Breast epithelium (tissue), 3 donors: ENCODE data around the gene PLEKHA6.

Experiments
- POLR2A ChIP-seq: fragments of 450-650 bp; IDR thresholded peaks from one replicate; pipeline ENCODE4 v1.6.1; 2016; ENCODE audit warnings: antibody characterized with exemption, mild to moderate bottlenecking, moderate library complexity
- TF ChIP-seq, protein P1 (sequence below), 3 donors: fragments of 450-650 bp; IDR thresholded peaks; one replicate each; pipeline ENCODE4 v1.5.1; 2016 to 2017; ENCODE audit warnings: antibody characterized with exemption in 3 of 3, mild to moderate bottlenecking in 3 of 3, moderate library complexity in 3 of 3

DNA sequence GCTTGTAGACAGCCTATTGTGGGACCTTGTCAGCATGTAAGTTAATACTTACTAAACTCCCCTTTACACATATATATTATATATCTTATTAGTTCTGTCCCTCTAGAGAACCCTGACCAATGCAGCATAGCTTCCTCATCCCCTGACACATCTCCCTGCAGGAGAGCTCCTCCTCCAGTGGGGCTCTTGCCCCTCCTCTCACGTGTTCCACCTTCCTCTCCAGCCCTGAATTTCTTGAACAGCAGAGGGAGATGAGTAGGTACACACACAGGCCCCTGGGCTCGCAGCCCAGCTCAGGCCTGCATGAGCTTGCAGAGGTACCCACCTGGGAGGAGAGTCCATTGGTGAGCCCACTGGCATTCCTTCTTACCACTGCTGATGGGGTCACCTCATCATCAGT is 118.7 kb downstream of the PLEKHA6 start:
- no peak for TF ChIP-seq POLR2A
- TF ChIP-seq, protein P1, sequence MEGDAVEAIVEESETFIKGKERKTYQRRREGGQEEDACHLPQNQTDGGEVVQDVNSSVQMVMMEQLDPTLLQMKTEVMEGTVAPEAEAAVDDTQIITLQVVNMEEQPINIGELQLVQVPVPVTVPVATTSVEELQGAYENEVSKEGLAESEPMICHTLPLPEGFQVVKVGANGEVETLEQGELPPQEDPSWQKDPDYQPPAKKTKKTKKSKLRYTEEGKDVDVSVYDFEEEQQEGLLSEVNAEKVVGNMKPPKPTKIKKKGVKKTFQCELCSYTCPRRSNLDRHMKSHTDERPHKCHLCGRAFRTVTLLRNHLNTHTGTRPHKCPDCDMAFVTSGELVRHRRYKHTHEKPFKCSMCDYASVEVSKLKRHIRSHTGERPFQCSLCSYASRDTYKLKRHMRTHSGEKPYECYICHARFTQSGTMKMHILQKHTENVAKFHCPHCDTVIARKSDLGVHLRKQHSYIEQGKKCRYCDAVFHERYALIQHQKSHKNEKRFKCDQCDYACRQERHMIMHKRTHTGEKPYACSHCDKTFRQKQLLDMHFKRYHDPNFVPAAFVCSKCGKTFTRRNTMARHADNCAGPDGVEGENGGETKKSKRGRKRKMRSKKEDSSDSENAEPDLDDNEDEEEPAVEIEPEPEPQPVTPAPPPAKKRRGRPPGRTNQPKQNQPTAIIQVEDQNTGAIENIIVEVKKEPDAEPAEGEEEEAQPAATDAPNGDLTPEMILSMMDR (IDR thresholded peaks at IDR 0.05), result no peak
